NAMALWA (cell line): ENCODE results near the gene EPB41L1.

Experiments
- DNase-seq: peaks from one replicate; pipeline ENCODE4 v3.0.0-alpha.2; 2015; ENCODE audit warnings: low spot score

Gene EPB41L1

GRCh38 chr20:36261389-36262105 lies 107.0 kb downstream of the EPB41L1 start:
- DNase-seq, result no peak

DNA sequence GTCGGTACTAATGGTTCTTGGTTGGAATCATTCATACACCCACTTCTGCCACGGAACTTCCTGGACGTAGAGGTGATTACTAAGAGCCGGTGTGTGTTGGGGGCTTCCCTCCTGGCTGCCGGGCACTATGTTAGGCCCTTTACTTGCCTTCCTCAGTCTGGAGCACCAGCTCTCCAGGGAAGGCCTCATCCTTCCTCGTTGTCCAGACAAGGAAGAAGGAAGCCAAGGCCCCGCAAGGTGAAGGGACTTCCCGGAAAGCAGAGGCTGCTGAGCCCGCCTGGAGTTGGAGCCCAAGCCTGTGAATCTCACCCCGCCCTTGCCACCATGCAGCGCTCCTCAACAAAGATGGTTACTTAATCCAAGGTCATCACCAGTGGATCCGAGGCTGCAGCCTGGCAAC lies 107.9 kb downstream of the EPB41L1 start:
- no peak for DNase-seq

GRCh38 chr20:36264426-36265246 lies 110.1 kb downstream of the EPB41L1 start:
- no peak for DNase-seq

- no peak for DNase-seq
Observed at GRCh38 chr20:36266189-36266588, 111.6 kb downstream of the EPB41L1 start.

- no peak for DNase-seq
Observed at GRCh38 chr20:36267605-36268381, 113.3 kb downstream of the EPB41L1 start.

DNA sequence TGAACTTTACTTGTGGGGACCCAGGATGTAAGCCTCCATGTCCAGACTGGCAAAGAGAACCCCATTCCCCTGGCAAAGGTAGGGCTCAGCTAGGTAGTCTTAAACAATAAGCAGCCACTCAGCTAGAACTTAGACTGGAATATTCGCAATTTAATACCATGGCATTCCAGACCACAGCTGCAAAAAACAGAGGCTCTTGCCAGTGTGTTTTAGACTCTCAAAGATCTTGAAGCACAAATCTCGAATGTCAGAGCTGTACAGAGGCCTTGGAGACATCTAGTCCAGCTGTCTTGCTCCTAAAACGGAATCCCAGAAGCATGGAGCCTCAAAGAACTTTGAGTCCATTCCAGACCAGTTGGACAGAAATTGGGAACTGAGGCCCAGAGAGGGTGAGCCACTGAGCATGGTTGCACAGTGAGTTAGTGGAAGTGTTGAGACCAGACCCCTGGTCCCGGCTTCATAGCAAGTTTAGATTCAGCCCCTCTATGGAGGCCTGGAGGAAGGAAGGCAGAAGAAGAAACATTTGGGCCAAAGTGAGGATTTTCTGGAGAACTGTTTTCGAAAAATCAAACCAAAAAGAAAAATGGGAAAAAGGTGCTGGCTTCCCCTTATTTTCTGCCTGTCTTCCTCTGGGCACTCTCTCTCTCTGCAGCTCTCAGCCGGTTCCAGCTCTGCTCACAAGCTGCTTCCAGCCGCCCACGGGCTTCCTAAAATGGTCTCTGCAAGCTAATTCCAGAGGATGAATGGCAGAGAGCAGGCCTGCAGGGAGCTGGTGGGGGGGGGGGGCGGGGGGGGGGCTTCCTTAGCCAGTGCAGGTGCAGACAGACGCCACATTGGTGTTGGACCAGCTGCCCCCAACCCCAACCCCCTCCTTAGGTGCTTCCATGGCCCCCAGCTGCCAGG lies 114.2 kb downstream of the EPB41L1 start:
- DNase-seq, result no peak

DNA sequence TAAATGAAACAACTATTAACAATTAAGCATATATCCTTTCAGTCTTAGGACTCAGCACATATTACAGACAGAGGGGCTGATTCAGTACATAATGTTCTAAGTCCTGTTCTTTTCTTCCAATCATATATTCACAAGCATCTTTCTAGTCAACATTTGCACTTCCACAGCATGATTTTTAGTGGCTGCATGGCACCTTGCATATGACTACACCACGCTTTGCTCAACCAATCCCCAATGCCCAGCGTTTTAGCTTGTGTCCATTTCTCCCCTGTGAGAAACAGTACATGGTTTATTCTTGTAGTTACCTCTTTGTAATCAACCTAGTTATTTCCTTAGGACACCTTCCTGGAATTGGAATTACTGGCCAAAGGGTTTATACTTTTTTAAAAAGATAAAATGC lies 115.0 kb downstream of the EPB41L1 start:
- DNase-seq, result no peak

- no peak for DNase-seq
Observed at GRCh38 chr20:36270744-36271638, 116.5 kb downstream of the EPB41L1 start.

GRCh38 chr20:36271639-36272546 lies 117.4 kb downstream of the EPB41L1 start:
- no peak for DNase-seq

DNA sequence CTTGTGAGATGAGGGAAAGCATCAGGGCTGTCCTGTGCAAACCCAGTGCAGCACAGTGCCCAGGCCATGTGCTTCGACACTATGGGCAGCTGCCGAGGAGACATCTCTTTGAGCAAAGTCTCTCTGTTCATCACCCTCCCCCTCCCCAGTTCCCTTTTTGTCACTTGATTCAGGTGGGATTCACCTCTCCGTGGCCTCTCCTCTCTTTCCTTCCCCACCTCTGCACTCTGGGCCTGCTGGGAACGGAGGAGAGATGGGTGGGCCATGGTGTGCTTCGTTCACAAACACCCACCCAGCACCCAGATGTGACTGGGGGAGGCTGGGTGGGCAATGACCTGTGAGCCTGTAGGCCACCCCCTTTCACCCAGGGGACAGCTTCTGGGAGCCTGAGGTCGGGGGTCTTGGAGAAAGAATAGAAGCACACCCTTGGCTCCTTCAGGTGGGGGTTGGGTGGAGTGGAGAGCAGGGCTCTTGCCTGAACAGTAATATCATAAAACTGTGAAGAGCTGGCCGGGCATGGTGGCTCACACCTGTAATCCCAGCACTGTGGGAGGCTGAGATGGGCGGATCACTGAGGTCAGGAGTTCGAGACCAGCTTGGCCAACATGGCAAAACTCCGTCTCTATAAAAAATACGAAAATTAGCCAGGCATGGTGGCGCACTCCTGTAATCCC lies 118.1 kb downstream of the EPB41L1 start:
- DNase-seq, result no peak

DNA sequence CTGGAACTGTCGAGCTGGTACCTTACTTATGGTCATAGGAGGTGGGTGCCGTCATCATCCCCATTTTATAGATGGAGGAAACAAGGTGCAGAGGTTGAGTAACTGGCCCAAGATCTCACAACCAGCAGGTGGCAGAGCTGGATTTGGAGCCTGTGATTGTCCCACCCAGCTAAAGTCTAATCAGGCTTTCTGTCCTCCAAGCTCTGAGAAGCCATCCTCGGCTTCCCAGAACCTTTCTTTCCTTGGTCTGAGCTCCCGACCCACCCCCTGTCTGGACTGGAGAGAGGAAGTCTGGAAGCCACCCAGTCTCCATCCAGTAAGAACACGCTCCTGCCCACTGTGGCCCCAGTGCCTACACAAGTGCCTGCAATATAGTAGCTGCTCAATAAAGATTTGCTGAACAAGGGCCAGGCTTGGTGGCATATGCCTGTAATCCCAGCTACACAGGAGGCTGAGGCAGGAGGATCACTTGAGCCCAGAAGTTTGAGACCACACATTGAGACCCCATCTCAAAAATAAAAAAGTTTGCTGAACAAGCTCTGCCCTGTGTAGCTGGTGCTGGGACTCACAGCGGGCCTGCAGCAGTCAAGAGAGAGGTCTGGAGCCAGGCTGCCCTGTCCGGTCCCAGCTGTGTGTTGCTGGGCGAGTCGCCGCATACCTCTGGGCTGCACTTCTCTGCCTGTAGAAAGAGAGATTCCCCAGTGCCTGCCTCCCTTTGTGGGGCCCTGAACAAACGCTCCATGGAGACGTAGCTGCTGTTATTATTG lies 119.1 kb downstream of the EPB41L1 start:
- DNase-seq, result peak; percentile 62

- no peak for DNase-seq
Observed at GRCh38 chr20:36274181-36274841, 119.8 kb downstream of the EPB41L1 start.

DNA sequence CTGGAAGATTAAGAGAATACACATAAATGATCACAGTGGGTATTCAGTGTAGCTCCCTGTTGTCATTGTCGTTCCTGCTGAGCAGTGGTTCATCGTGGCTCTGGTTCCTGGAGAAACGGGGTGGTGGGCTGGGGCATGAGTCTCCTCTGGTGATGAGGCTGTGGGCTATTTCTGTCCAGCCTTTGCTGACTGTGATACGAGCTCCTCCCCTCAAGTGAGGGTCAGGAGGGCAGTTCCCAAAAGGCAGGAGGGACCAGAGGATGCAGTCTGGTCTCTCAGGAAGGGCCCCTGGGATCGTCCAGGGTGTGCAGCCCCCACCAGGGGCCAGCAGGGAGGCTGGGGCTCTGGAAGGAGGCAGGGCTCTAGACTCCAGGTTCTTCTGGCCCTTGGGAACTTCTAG lies 120.5 kb downstream of the EPB41L1 start:
- DNase-seq, result no peak

DNA sequence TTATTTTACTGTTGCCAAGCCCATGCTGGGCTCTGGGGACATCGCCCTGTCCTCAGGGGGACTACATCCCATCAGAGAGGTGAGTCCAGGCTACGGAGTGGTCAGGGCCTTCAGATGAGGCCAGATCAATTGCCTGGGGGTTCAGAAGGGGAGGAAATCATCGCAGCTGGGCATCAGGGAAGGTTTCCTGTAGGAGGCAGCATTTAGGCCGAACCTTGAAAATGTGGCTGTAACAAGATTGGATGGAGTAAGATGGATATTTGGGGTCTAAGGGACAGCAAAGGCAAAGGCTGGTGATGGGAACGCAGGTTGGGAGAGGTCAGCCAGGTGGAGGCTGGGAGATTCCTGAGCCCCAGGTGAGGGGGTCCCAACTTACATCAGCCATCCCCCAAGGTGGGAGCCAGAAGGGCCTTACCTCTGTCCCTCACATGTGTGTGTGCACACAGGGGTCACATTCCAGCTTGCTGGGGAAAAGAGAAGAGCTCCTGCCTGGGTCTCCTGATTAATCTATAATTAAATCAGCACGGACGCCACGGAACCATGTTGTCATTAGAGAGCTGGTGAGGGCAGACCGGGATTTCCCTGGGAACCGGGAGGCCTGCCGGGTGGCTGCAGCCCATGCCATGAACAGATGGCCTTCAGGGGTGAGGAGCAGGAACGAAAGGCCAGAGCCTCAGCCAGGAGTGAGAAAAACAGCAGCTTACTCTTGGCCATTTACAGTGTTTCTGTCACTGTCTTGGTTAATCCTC lies 121.1 kb downstream of the EPB41L1 start:
- DNase-seq, result no peak

DNA sequence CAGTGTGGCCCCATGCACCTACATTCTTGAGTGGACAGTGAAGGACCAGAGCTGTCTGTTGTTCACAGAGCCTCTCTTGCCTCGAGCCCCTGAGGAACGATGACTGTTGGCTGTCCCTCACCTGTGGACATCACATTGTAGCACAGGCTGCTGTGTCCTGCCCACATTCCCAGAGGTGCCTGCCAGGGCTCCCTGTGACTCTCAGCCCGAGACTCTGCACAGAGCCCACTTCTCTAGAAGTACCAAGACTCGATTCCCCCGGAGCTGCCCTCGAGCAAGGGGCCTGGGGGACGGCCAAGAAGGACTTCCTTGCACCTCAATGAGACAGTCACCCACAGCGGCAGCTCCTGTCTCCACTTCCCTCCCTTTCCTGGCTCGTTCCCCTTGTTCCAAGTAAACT lies 123.0 kb downstream of the EPB41L1 start:
- DNase-seq, result no peak

DNA sequence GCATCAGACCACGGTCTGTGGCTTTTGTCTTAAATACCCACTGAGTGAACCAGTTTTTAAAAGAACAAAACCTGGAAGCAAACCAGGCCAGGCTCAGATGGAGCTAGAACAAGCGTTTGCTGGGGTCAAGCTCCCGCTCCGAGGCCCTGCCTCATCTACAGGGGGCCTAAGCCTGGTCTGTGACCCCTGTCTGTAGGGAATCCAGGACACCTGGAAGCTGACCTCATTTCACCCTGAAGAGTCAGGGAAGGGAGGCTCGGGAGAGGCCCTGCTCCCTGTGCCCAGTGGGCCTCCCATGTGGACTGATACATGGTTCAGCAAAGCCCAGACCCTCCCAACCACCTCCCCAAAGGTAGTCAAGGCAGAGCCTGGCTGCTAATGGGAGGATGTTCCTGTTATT lies 124.8 kb downstream of the EPB41L1 start:
- DNase-seq, result no peak

- no peak for DNase-seq
Observed at GRCh38 chr20:36279776-36280175, 125.2 kb downstream of the EPB41L1 start.
